GM18498 (cell line): ENCODE data around the gene ACYP2.
"Not testable (repeated sequence)": the region's sequence is repeated elsewhere in the genome, so short reads cannot be mapped to it uniquely, and the experiment has no call there.

ENCODE experiments used
- ATAC-seq: cut with Tn5 transposase; IDR thresholded peaks from one replicate; pipeline ENCODE4 v1.9.1; 2021; ENCODE audit warnings: mild to moderate bottlenecking, moderate library complexity; ENCODE audit not compliant: unreplicated experiment

The ACYP2 gene

DNA sequence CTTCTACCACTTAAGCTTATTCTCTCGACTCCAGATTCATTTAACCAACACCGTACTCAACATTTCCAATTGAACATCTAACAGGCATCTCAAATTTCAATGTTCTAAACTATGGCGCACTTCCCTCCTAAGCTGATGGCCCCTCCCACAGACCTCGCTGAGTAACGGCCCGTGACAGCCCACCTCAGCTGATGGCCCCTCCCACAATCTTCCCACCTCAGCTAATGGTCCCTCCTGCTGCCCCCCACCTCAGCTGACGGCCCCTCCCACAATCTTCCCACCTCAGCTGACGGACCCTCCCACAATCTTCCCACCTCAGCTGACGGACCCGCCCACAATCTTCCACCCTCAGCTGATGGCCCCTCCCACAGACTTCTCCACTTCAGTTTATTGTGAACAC lies 197.7 kb downstream of the ACYP2 start:
- no peak for ATAC-seq

DNA sequence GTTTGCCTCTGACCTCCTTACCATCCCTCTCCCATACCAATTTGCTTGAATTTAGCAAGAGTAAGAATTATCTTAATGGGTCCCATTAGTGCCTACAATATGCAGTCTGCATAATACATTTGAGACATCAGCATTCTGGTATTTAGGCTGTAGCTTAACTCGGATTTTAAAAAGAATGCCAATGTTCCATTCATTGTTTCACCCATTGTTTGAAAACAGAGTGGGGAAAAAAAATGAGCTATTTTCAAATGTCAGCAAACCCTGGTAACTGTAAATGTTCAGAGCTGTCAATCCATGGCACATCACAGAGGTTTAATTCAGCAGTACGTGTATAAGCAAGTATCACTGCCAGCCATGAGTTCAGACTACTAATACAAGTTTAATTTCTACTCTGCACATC lies 202.6 kb downstream of the ACYP2 start:
- ATAC-seq = no peak

DNA sequence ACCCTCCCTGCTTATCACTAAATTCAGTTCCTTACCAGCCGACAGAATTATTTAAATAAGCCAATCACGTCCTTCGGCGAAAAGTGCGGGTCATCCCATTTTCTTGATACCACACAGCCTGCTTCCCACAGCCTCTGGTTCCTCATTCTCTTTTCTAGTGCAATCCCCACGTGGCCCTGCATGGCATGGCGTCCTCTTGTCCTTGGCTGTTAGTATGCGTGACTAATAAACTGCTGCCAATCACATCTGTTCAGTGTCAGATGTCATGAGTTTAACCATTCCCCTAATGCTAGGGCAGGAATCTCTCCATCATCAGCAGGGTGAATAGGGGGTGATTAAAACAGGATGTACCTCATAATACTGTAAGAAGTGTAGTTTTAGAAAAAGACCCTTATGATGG lies 203.4 kb downstream of the ACYP2 start:
- no peak for ATAC-seq

DNA sequence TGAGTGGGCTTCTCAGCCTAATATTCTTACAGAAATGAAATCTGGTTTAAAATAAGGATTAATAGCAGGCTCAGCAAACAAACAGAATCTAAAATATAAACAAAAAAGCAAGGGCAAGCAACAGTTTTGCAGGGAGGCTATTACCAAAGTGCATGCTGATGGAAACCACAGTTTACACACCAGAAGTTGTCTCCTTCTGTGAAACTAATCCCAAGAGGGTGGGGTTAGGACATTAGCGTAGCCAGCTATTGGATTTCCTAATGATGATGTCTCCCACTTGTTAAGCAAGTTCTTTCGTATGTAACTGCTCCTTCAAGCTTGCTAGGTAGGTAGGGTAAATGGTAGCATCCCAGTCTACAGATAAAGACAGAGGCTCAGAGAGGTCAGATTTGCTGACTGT lies 205.6 kb downstream of the ACYP2 start:
- no peak for ATAC-seq

DNA sequence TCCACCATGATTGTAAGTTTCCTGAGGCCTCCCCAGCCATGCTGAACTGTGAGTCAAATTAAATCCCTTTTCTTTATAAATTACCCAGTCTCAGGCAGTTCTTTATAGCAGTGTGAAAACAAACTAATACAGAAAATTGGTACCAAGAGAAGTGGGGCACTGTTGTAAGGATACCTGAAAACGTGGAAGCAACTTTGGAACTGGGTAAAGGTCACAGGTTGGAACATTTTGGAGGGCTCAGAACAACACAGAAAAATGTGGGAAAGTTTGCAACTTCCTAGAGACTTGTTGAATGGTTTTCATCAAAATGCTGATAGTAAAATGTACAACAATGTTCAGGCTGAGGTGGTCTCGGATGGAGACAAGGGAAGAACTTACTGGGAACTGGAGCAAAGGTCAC lies 209.1 kb downstream of the ACYP2 start:
- not testable (repeated sequence) for ATAC-seq

DNA sequence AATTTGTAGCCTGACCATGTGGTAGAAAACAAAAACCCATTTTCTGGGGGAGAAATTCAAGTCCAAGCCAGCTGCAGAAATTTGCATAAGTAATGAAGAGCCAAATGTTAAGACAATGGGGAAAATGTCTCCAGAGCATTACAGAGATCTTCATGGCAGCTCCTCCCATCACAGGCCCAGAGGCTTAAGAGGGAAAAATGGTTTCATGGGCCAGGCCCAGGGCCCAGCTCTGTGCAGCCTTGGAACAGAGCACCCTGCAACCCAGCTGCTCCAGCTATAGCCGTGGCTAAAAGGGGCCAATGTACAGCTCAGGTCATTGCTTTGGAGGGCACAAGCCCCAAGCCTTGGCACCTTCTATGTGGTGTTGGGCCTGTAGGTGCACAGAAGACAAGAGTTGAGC lies 209.7 kb downstream of the ACYP2 start:
- no peak for ATAC-seq

DNA sequence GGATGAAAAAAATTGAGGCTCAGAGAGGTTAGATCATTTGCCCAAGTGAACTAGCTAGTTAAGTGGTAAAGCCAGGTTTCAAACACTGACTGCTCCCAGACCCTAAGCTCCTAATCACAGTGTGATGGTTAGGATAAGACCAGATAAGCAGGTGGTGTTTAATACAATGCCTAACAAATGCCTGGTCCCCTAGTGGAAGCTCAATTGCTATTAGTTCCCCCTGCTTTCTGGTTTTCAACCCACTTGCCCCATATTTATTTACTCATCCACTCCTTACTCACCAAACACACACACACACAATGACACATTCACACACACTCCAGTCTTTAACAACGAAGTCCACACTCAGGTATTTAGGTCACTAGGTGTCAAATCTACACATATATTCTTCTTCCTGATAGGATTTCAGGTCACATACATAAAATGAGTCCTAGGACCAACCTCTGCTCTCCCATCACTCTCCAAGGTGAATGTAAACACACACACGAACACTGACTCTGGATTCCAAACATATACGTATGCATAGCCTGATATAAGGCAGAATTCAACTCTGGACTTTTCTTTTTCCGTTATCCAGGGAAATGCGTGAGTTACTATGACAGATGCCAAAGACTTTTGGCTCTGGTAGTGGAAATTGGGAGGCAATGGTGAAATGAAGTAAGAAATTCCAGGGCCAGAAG lies 214.2 kb downstream of the ACYP2 start:
- ATAC-seq = no peak

DNA sequence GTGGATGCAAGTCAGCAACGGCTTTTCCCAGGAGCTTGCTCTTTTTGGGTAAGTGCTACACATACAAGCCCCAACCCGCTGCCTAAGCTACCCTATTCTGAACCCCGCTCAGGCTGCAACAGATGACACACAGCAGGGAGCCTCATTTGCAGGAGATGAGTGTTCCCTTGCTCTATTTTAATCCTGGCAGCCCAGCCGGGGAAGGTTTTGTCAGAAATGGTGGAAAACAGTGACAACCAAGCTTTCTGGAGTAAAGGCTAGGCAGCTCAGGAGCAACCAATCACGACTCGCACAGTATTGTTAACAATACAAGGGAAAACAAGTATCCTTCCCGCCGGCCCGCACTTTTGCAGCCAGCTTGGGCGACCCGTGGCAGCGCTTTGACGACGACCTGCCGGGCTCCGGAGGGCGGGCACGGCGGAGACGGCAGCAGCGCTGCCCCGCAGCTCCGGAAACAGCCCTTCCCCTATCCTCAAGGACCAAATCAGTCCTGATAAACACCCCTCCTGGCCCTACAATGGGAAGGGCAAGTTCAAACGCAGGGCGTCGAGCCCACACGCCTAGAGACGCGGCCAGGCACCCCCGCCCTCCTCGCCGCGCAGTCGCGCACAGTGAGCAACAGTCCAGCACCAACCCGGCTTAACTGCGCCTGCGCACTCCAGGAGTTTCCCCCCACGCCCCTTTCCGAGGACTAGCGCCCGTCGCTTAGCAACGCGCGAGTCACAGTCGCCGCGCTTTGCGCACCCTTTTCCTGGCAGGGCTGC lies 214.9 kb downstream of the ACYP2 start:
- ATAC-seq = peak; percentile 98

DNA sequence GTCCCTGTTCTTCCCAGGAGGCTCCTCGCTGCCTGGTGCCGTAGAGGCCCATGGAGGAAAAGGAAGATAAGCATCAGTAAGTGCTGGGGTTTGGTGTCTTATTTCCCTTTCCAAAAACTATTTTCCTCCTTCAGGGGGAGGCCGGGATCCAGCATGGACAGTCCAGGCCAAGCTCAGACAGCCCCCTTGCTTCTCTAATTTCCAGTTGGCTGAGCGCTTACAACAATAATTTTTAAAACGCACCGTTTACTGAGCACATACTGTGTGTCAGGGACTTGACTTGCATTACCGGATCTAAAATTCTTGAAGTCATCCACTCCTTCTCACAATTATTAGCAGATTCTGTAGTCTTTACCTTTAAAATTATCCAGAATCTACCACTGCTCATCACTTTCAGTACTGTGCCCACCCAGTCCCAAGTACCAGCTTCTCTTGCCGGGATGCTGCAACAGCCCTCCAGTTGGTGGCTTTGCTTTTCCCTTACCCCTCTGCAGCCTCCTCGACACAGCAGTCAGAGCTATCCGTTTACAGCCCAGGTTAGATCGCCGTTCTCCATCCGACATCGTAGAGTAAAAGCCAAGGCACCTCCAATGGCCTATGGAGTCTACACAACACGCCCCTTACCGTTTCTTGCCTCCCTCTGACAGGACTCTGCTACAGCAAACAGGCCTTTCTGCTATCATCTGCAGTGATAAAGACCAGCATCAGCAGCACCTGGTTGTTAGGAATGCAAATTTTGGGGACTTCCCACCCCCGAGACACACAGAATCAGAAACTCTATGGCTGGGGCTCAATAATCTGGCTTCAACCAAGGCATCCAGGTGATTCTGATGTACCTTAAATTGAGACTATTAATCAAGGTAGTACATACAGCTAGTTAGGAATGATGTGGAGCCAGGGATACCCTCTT lies 215.8 kb downstream of the ACYP2 start:
- no peak for ATAC-seq

DNA sequence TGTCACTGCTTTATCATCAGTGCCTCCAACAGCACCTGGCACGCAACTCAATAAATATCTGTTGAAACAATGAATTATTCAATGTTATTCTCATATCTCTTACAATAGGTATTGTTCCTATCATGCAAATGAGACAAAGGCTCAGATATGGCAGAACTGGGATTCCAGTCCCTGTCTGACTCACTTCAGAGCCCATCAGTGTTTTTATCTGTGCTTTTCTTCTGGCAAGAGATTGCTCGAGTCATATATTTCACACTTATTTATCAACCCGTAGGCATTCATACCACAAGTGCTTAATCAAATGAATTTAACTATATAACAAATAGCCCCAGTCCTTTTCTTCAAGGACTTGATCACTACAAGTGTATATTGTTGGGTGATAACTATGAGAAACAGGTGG lies 217.0 kb downstream of the ACYP2 start:
- ATAC-seq = no peak

DNA sequence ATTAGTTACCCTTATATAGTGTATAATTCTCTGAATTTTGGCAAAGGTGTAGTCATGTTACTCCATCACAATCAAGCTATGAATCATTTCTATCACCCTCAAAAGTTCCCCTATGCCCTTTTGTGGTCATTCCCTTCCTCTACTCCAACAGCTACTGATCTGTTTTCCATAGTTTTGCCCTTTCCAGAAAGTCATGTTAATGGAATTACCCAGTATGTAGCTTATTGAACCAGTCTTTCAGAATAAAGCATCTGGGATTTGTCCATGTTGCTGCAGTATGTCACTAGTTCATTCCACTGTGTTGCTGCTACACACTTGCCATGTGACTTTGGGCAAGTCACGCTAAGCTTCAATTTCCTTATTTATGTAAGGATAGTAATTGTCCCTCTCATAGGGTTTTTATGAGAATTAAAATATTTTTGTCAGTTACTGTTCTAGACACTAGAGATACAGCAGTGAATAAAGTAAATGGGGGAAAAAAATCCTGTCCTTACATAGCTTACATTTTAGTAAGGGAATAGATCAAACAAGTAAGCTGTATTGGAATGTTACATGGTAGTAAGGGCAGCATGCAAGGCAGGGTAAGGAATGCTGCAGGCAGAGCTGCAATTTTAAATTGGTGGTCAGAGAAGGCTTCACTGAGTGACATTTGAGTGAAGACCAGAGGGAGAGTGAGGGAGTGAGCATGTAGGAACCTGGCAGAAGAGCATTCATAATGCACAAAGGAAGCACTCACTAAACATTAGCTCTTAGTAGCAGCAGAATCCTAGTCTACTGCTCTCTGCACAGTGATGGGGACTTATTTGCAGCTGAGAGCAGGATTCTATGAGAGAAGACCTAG lies 220.9 kb downstream of the ACYP2 start:
- ATAC-seq = no peak

DNA sequence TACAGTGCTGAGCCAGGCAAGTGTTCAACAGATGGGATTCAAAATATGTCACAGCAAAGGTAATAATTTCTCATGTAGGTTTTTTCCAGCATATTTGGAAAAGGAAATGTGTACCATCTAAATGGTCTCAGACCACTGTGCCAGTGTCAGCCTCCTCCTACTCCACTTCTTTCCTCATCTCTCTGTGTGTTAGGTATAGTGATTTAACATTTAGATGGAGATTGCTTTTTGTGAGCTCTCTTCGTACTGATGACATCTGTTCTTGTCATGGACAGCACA lies 221.5 kb downstream of the ACYP2 start:
- no peak for ATAC-seq

DNA sequence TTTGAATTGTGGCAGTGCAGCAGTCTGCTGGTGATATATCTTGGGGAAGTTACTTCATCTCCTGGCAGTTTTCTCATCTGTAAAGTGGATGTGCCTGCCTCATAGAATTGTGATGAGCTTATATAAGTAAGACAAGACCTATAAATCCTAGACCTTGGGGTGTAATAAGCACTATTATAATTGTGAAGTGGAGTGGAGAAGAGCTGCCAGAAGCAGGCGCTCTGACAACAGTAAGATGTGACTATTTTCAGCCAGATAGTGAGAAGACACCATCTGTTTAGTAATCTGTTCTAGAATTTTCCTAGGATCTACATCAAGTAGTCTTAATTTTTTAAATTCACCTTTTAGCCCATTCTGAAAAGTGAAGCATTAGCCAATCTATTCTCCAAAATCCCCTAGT lies 226.2 kb downstream of the ACYP2 start:
- ATAC-seq = no peak

DNA sequence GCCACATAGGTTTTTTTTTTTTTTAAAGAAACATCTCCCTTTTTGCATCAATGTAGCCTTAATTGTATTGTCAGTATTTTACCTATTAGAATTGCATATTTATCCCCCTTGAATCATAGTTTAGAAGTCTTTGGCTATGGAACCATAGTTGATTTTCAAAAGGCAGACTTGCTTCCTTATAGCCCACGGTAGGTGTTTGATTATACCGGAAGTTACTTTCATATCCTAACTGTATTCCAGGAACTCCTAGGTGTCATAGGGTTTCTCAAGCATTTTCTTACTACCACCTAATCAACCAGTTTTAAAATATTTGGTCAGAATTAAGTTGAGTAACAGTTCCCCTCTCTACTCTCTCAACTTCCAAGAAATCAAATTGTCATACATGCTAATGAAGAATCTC lies 227.2 kb downstream of the ACYP2 start:
- ATAC-seq = no peak

DNA sequence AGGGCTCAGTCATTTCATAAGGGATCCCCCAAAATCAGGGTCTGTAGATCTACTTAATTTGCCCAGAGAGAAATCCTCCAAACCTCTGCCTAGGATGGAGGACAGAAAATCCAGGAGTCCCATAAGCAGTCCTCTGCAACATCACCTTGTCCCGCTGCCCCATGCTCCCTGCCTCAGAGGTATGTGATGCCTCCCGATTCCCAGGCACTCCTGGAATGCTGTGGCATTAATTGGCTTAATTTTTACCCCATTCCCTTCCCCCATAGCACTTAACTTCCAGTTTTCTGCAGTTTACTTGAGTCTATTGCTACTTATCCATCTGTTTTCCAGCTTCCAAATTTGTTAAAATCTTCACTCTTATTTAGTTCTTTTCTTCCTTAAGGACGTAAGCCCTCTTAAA lies 232.2 kb downstream of the ACYP2 start:
- ATAC-seq = no peak

DNA sequence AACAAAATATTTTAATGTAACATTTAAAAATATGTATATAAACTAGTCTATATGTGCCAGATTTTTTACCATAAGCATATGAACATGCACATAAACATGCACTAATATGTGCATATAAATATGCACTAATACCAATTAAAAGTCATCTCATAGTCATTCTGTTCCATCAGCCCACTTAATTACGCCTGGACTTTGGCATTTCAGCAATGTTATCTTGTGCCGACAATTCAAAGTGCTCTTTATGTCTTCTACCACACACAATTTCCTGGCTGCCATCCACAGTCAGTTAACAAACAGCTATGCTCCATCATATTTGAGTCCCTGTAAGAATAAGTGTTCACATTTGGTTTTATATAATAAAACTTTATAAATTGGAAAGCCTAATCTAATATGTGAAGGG lies 233.2 kb downstream of the ACYP2 start:
- ATAC-seq = no peak

DNA sequence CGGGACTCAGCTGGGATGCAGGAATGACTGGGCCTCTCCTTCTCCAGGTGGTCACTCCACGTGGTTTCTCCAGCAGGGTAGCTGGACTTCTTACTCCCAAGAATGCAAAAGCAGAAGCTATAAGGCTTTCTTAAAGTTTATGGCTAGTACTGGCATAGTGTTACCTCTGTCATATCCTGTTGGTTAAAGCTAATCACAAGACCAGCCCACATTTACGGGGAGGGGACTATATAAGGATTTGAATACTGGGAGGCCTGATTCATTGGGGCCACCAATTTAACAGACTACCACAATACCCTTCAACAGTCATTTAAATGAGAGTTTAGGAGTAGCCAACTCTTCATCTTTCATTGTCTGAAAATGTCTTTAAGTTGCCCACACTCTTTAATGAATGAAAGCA lies 235.0 kb downstream of the ACYP2 start:
- ATAC-seq = no peak

DNA sequence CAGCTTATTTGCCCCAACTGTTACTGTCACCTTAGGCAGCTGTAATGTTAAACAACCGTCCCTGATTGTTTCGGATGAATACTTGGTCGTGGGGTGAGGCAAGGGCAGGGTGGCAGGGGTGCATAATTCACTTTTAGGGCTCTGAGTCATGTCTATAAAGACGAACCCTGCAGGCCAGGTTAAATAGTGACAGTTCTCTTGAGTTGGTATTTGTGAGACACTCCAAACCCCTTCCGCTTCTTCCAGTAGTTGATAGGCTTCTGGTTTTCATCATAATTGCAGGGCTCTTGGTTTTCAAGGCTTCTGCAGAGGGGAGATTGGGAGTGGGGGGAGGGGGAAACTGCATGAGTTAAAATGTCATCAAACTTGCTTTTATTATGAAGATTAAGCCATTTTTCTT lies 237.8 kb downstream of the ACYP2 start:
- no peak for ATAC-seq
